ENCODE results near the gene GRIK2. TPM values are rescaled to one million over a fixed set of nuclear protein-coding genes. Genes with fewer than 3 reads are reported as not detected.
"Not testable (repeated sequence)": the region's sequence is repeated elsewhere in the genome, so short reads cannot be mapped to it uniquely, and the experiment has no call there.

Gene GRIK2
- total RNA-seq, 3 donors from 2014 or later (not counting 1 experiment from before 2014, with no cell fraction given): not detected

GRCh38 chr6:101626269-101626668, 232.8 kb downstream of the GRIK2 start:
- Mint-ChIP-seq H3K4me1 (no peaks in the 10 kb centered on the region), H3K27me3 (ENCODE audit: low read depth in 2 of 2) (no peaks in the 10 kb centered on the region), H3K4me3 (no peak overlapping the region), H3K9me3 (peaks cover 3 to 7% of the 10 kb centered on the region in 2 donors), H3K36me3 (no peaks in the 10 kb centered on the region), H3K27ac (no peak overlapping the region)
- ATAC-seq (no peak), DNase-seq (no peak)
- Histone ChIP-seq H3K36me3 (ENCODE audit: control insufficient read depth, insufficient read depth, low read length) (no peaks in the 10 kb centered on the region), H3K4me3 (ENCODE audit: low read length) (no peak overlapping the region), H3K4me1 (ENCODE audit: control insufficient read depth, insufficient read depth, low read length) (no peaks in the 10 kb centered on the region), H3K27me3 (ENCODE audit: control insufficient read depth, insufficient read depth, low read length) (no peaks in the 10 kb centered on the region), H3K27ac (ENCODE audit: low read length) (no peak overlapping the region), H3K9me3 (ENCODE audit: control insufficient read depth, insufficient read depth, low read length) (no peaks in the 10 kb centered on the region)
- intact Hi-C loops (cut with micrococcal nuclease): no loop called here
- WGBS (ENCODE audit: insufficient coverage): 78% methylated on average over 6 of the region's 6 CpGs
- no peak for TF ChIP-seq CTCF (IDR thresholded peaks at IDR 0.05)

- Mint-ChIP-seq H3K36me3 (no peaks in the 10 kb centered on the region), H3K9me3 (peaks cover 12 to 20% of the 10 kb centered on the region in 2 donors), H3K4me3 (no peak overlapping the region), H3K27ac (no peak overlapping the region), H3K4me1 (no peaks in the 10 kb centered on the region), H3K27me3 (ENCODE audit: low read depth in 2 of 2) (no peaks in the 10 kb centered on the region)
- ATAC-seq (no peak), DNase-seq (no peak)
- H3K4me1 ChIP-seq (ENCODE audit: control insufficient read depth, insufficient read depth, low read length): no peaks in the 10 kb centered on the region
- no peaks in the 10 kb centered on the region for H3K36me3 ChIP-seq (ENCODE audit: control insufficient read depth, insufficient read depth, low read length)
- no peak overlapping the region for H3K27ac ChIP-seq (ENCODE audit: low read length)
- TF ChIP-seq CTCF (IDR thresholded peaks at IDR 0.05): no peak
- intact Hi-C loops (cut with micrococcal nuclease): no loop called here
- 89% methylated on average over 2 of the region's 2 CpGs for WGBS (ENCODE audit: insufficient coverage)
- no peaks in the 10 kb centered on the region for H3K27me3 ChIP-seq (ENCODE audit: control insufficient read depth, insufficient read depth, low read length)
- no peak overlapping the region for H3K4me3 ChIP-seq (ENCODE audit: low read length)
- H3K9me3 ChIP-seq (ENCODE audit: control insufficient read depth, insufficient read depth, low read length): no peaks in the 10 kb centered on the region
Observed at GRCh38 chr6:101630941-101631340, 237.4 kb downstream of the GRIK2 start.

- no peak for DNase-seq
- no peaks in the 10 kb centered on the region for H3K4me1 Mint-ChIP-seq
Observed at GRCh38 chr6:101633081-101633480, 239.6 kb downstream of the GRIK2 start.

GRCh38 chr6:101638865-101639264, 245.4 kb downstream of the GRIK2 start:
- WGBS (ENCODE audit: insufficient coverage): 92% methylated on average over 11 of the region's 11 CpGs

More at GRCh38 chr6:101633081-101633480, 239.6 kb downstream of the GRIK2 start:
- H3K27ac ChIP-seq (ENCODE audit: low read length): no peak overlapping the region
- no peak overlapping the region for H3K4me3 ChIP-seq (ENCODE audit: low read length)
- intact Hi-C loops (cut with micrococcal nuclease): no loop called here
- H3K27me3 ChIP-seq (ENCODE audit: control insufficient read depth, insufficient read depth, low read length): no peaks in the 10 kb centered on the region
- Mint-ChIP-seq H3K9me3 (peaks cover 22 to 24% of the 10 kb centered on the region in 2 donors), H3K27me3 (ENCODE audit: low read depth in 2 of 2) (no peaks in the 10 kb centered on the region), H3K36me3 (no peaks in the 10 kb centered on the region), H3K4me3 (no peak overlapping the region), H3K27ac (no peak overlapping the region)
- WGBS (ENCODE audit: insufficient coverage): 77% methylated on average over 3 of the region's 3 CpGs
- TF ChIP-seq CTCF (IDR thresholded peaks at IDR 0.05): no peak
- no peaks in the 10 kb centered on the region for H3K4me1 ChIP-seq (ENCODE audit: control insufficient read depth, insufficient read depth, low read length)
- H3K36me3 ChIP-seq (ENCODE audit: control insufficient read depth, insufficient read depth, low read length): no peaks in the 10 kb centered on the region
- ATAC-seq: no peak
- no peaks in the 10 kb centered on the region for H3K9me3 ChIP-seq (ENCODE audit: control insufficient read depth, insufficient read depth, low read length)

More at GRCh38 chr6:101638865-101639264, 245.4 kb downstream of the GRIK2 start:
- H3K4me1 Mint-ChIP-seq; H3K4me3 ChIP-seq (ENCODE audit: low read length); H3K27ac Mint-ChIP-seq; H3K9me3 ChIP-seq (ENCODE audit: control insufficient read depth, insufficient read depth, low read length); DNase-seq; H3K27ac ChIP-seq (ENCODE audit: low read length); H3K27me3 Mint-ChIP-seq (ENCODE audit: low read depth in 2 of 2); H3K4me3 Mint-ChIP-seq; H3K36me3 ChIP-seq (ENCODE audit: control insufficient read depth, insufficient read depth, low read length); ATAC-seq; H3K4me1 ChIP-seq (ENCODE audit: control insufficient read depth, insufficient read depth, low read length); H3K27me3 ChIP-seq (ENCODE audit: control insufficient read depth, insufficient read depth, low read length); intact Hi-C loops (cut with micrococcal nuclease); H3K36me3 Mint-ChIP-seq: not testable (repeated sequence)
- H3K9me3 Mint-ChIP-seq: peaks cover 16 to 20% of the 10 kb centered on the region in 2 donors

Data from natural killer cell (primary cell).